Stimulated activated CD8-positive, alpha-beta memory T cell treated with anti-CD3 and anti-CD28 coated beads, Interleukin-15, amount 100 ng/mL, for 4 hours (primary cell): Measurements from ENCODE around the gene PNMA8C.
"Not testable (repeated sequence)": the region's sequence is repeated elsewhere in the genome, so short reads cannot be mapped to it uniquely, and the experiment has no call there.

Experiments used
- DNase-seq, 2 donors: peaks; one replicate each; pipeline ENCODE4 v3.0.0-alpha.2; 2020; ENCODE audit warnings: low read depth in 2 of 2

PNMA8C gene

GRCh38 chr19:46447824-46448223, 19.1 kb upstream of the PNMA8C start:
- DNase-seq = no peak

- no peak for DNase-seq
These were observed 18.3 kb upstream of the PNMA8C start for GRCh38 chr19:46447006-46447405.

GRCh38 chr19:46446021-46446420, 17.3 kb upstream of the PNMA8C start:
- DNase-seq = no peak

GRCh38 chr19:46442808-46443450, 14.2 kb upstream of the PNMA8C start:
- DNase-seq = no peak

GRCh38 chr19:46441866-46442265, 13.1 kb upstream of the PNMA8C start:
- DNase-seq = no peak

GRCh38 chr19:46435689-46436088, 7.0 kb upstream of the PNMA8C start:
- not testable (repeated sequence) for DNase-seq

- DNase-seq = no peak
These were observed 6.3 kb upstream of the PNMA8C start for GRCh38 chr19:46435009-46435408.

- not testable (repeated sequence) for DNase-seq
These were observed 4.7 kb upstream of the PNMA8C start for GRCh38 chr19:46433470-46433869.

GRCh38 chr19:46431824-46432223, 3.1 kb upstream of the PNMA8C start:
- DNase-seq = no peak

GRCh38 chr19:46429999-46430398, 1.3 kb upstream of the PNMA8C start:
- DNase-seq = no peak

- DNase-seq = no peak
These were observed 1.2 kb downstream of the PNMA8C start for GRCh38 chr19:46427518-46428045.

- DNase-seq = no peak
These were observed 2.1 kb downstream of the PNMA8C start for GRCh38 chr19:46426506-46427162.

- no peak for DNase-seq
These were observed 2.7 kb downstream of the PNMA8C start for GRCh38 chr19:46426035-46426505.

- no peak for DNase-seq
These were observed 5.5 kb downstream of the PNMA8C start for GRCh38 chr19:46423188-46423587.

- DNase-seq = no peak
These were observed 6.4 kb downstream of the PNMA8C start for GRCh38 chr19:46422344-46422743.

- no peak for DNase-seq
These were observed 8.7 kb downstream of the PNMA8C start for GRCh38 chr19:46420056-46420455.

- DNase-seq = not testable (repeated sequence)
These were observed 12.7 kb downstream of the PNMA8C start for GRCh38 chr19:46415804-46416709.

GRCh38 chr19:46414899-46415298, 13.8 kb downstream of the PNMA8C start:
- DNase-seq = not testable (repeated sequence)

GRCh38 chr19:46413262-46414031, 15.3 kb downstream of the PNMA8C start, which contains the start of gene CCDC8:
TSS of gene CCDC8 (minus strand) at chr19:46413564. CDS start at chr19:46412810, 754 bp downstream.
- DNase-seq = no peak

GRCh38 chr19:46412650-46413261, 16.0 kb downstream of the PNMA8C start:
- no peak for DNase-seq
